GM13976 (cell line): Measurements from ENCODE around the gene CFAP92.
A peak's percentile ranks its signal among the peaks of the same experiment; 100 is the strongest.

Experiments used
- DNase-seq: peaks from one replicate; pipeline ENCODE4 v3.0.0; 2012; ENCODE audit warnings: low spot score
- CTCF ChIP-seq: IDR thresholded peaks from 2 replicates; pipeline ENCODE4 v1.5.1; 2012; ENCODE audit warnings: borderline replicate concordance, mild to moderate bottlenecking; ENCODE audit not compliant: insufficient read depth; ENCODE audit errors: extremely low read depth, missing control alignments, control extremely low read depth
- in situ Hi-C: fragments of 300-500 bp; cut with MboI; formaldehyde crosslinking; loops from one replicate; pipeline ENCODE4 v1.12.0; 2022; ENCODE audit warnings: low sequenced_read_pairs, mixed read lengths, inconsistent platforms; ENCODE audit not compliant: unreplicated experiment

The CFAP92 gene

GRCh38 chr3:129031476-129032215 is 37.8 kb upstream of the CFAP92 start:
- TF ChIP-seq CTCF, result no peak
- in situ Hi-C loops, result no loop called here
- no peak for DNase-seq

- no peak for TF ChIP-seq CTCF
- DNase-seq, result no peak
- in situ Hi-C loops, result no loop called here
Measured at GRCh38 chr3:129030611-129031010, 36.7 kb upstream of the CFAP92 start.

- in situ Hi-C loops, result no loop called here
- TF ChIP-seq CTCF, result no peak
- no peak for DNase-seq
Measured at GRCh38 chr3:129028866-129029265, 35.0 kb upstream of the CFAP92 start.

GRCh38 chr3:129027544-129027880 is 33.6 kb upstream of the CFAP92 start:
- no peak for TF ChIP-seq CTCF
- DNase-seq, result no peak
- in situ Hi-C loops, result no loop called here

GRCh38 chr3:129026728-129027543 is 33.1 kb upstream of the CFAP92 start:
- peak; percentile 73 for TF ChIP-seq CTCF
- in situ Hi-C loops, result no loop called here
- peak; percentile 99 for DNase-seq

- no peak for TF ChIP-seq CTCF
- in situ Hi-C loops, result no loop called here
- DNase-seq, result no peak
Measured at GRCh38 chr3:129025691-129026435, 32.0 kb upstream of the CFAP92 start.
